HG03575 (cell line): Measurements from ENCODE around the gene KIAA0232.

Experiments
- ATAC-seq: cut with Tn5 transposase; IDR thresholded peaks from one replicate; pipeline ENCODE4 v1.9.1; 2021; ENCODE audit not compliant: unreplicated experiment, insufficient number of reproducible peaks, low FRiP score; ENCODE audit errors: extremely low read depth

Gene KIAA0232

DNA sequence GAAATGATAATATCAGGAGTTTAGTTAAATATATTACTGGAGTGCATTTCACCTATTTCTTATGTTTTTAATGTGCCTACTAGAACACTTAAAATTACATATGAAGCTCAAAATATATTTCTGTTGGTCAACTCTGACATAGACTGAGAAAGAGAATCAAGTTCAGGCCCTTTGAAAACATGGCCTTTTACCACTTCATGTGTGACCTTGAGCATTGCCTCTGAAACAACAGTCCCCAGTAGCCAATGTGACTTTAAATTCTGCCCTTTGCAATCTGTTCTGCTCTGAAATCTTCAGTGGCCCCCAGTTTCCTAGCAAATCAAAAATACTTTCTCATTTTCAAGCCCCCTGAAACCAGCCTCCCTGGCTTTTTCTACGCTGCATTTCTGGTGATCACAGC, 77.0 kb downstream of the KIAA0232 start:
- no peak for ATAC-seq

DNA sequence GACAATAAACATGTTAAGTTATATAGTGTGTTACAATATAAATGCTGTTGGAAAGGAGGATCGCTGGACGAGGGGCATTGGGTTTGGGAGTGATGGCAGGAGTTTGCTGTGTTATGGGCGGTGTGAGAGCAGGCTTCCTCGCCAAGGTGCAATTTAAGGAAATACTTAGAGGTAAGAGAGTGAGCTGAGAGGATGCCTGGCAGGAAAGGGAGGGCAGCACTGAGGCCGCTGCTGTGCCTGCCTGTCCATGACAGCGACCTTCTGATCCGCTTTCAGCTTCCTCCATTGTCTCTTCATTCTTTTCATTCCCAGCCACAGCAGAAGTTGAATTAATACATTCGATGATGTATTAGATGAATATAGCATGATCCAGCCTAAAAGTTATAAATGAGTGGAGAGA, 85.9 kb downstream of the KIAA0232 start:
- no peak for ATAC-seq

DNA sequence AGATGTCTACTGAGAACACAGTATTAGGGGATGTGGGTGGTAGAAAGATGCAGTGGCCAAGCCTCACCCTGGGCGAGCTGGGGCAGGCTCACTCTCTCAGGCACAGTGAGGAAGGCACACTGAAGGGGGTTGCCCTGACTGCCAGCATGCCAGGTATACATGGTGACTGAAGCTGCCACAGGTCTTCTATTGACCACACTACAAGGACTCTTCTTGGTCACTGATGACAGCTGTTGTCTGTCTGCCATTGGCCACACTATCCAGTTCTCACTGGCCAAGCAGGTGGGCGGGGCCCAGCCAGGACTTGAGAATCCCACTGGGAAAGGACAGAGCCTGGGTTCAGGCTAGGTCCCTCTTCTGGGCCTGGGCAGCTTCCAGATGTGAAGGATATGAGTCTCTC, 87.4 kb downstream of the KIAA0232 start:
- ATAC-seq: no peak

DNA sequence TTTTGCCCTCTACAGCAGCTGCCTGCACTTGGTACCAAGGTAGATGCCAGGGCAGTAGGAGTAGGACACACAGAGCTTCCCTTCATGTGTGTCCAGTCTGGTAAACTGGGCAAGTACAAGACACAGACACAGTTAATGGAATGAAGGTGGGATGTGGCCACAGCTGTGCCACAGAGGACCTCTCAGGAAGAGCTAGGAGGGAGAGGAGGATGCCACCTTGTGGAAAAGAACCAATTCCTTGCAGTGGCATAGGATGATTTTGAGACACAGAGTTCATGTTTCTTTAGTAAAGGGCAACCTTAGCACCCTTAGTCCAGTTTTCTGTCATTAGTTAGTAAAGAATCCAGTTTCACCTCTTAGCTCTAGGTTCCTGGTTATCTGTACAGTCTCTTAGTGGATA, 90.8 kb downstream of the KIAA0232 start:
- no peak for ATAC-seq

DNA sequence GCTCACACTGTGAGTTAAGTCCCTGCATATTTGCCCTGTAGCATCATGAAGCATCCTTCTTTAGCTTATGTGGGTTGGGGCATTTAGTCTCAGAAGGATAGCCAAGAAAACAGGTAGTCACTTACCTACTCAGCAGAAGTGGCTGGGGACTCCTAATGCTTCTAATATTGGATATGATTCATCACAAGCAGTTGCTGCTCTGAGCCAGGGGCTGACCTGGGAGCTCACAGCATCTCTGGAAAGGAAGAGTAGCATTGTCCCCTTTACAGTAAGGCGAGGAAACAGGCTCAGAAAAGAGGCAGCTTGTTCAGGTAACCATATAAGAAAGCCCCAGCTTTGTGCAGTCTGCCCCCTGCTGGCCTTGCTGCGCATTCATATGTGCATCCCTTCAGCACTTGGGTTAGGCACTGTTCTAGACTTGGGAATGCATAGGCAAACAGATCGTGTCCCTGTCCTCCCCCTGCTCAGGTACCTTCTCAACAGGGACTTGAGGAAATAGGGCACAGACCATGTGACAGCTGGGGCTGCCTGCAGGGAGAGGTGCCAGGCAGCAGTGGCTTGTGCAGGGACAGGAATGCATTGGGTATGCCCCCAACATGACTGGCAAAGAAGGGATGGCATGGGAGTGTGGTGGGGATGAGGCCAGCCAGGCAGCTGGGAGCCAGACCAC, 91.4 kb downstream of the KIAA0232 start:
- ATAC-seq: no peak

DNA sequence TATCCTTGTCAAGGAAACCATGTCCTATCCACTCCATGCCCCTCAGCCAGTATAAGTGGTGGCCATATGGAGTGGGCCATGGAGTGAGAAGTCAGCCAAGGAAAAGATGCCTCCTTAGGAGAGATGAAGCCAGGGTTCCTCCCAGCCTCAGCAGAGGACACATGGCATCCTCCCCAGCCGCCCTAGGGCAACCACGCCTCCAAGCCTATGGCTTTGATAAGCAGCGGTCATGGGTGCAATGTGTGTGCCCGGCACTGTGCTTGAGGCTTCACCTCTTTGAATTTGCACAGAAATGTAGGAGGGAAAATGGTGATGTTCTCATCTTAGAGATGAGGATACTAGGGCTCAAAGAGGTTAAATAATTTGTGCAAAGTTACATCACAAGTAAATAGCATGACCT, 92.5 kb downstream of the KIAA0232 start:
- ATAC-seq: no peak

DNA sequence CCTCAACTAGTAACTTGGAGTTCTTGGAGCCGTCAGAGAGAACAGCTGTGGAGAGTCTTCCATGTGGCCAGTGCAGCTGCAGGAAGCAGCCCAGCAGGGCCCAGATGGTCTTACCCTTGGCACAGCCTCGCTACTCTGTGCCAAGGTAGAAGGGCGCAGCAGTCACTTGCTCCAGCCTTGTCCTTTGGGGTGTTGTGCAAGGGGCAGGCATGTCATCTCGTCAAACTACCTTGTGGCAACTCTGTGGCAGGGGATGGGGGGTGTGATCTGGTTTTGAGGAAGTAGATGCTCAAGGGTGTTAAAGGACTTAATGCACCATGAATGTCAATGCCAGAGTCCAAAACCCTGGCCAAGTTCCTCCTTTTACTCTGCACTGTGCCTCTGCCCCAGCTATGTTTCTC, 92.9 kb downstream of the KIAA0232 start:
- ATAC-seq: no peak

DNA sequence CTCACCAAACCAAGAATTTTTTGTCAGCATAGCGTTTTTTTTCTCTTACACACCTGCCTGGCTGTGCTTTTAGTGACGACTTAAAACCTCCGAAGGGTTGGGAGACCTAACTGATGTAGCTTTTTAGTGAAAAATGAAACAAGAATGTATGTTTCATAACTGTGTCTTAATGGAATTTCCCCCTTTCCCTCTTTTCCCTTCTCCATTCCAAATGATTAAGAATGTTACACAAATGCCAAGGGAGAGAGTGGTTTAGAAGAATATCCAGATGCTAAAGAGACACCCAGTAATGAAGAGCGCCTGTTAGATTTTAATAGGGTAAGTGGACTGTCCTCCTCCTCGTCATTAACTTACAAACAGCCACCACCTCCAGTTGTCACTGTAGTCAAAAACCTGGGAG, 93.9 kb downstream of the KIAA0232 start:
- ATAC-seq: no peak

DNA sequence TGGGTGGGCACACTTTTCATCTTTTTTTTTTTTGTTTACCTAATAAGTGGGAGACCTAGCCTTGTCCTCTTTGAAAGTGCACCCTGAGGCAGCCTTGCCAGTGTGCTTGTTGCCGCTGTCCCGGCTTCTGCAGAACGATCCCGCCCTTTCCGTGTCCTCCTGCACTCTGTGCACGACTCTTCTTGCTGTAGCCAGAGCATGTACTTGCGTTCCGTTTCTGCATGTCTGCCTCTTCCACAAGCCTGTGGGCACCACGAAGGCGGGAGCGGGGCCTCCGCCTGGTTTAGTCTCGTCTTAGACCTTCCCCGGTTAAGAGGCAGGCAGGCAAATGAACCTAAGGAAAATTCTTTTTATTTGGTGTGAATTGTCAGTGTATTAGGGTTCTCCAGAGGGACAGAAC, 94.5 kb downstream of the KIAA0232 start:
- ATAC-seq: no peak

DNA sequence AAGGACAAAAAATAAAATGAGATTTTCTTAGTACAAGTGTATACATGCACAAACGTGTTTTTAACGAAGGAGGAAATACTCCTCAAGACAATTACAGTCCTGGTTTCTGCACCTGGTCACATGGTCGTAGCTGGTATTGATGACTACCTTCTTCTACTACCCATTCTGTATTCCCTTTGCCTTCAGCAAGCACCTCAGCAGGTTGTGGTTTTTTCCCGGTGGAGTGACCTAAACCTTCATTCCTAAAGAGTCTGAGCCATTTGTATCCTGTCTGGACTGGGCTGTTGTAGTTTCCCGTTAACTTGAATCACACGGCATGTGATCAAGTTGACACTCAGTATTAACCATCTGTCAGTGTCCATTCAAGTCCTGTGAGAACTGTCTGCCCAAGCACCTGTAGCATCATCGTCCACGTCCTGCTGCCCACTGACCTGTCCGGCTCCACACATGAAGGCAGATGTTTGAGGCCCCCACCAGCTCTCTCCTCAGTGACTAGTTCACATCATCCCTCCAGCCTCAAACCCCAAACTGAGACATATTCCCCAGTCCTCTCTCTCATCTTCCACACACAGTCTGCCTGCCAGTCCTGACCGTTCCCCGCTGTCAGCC, 96.0 kb downstream of the KIAA0232 start:
- no peak for ATAC-seq

DNA sequence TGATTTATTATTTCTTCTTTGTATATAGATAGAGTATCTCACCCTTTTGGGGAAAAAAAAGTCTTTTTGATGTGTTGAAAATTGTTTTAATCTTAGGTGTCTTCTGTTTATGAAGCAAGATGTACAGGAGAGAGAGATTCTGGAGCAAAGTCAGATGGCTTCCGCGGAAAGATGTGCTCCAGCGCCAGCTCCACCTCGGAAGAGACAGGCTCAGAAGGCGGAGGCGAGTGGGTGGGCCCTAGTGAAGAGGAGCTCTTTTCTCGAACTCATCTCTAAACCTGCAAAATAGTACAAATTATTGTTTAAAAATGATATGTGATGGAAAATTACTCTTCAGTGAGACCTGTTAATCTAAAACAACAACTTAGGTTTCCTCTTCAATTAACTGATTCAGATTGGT, 98.2 kb downstream of the KIAA0232 start:
- no peak for ATAC-seq

DNA sequence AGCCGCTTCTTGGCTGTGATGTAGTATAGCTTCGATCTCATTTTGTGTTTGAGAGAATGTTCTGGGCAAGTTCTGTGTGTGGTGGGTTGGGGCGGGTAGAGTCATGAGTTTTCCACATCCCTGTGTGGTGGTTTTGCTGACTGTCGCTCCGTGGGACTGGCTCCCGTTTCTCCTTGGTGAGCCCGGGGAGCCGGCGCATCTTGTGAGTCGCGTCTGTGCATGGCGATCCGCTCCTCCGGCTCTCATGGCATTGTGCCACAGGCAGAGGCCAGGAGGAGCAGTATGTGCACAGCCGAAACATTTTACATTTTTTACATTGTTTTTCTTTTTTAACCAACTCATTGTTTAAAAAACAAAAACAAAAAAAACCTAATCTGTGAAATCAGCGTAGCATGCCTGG, 99.4 kb downstream of the KIAA0232 start:
- no peak for ATAC-seq

DNA sequence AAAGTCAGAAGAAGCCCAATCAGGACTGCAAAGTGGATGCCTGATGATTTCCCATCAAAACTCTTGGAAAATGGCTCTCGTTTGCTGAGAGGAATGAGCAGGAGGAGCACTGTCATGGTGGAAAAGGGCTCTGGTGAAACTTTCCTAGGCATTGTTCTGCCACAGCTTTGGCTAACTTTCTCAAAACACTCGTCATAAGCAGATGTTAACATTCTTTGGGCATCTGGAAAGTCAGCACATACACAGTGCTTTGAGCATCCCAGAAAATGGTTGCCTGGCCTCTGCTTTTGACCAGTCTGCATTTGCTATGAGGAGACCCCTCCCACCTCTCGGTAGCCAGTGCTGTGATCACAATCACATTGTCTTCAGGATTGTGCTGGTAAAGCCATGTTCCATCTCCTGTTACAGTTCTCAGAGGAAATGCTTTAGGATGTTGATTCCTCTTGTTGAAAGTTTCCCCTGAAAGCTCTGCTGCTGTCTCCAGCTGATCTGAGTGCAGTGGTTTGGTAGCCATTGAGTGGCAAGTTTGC, 101.9 kb downstream of the KIAA0232 start:
- no peak for ATAC-seq

DNA sequence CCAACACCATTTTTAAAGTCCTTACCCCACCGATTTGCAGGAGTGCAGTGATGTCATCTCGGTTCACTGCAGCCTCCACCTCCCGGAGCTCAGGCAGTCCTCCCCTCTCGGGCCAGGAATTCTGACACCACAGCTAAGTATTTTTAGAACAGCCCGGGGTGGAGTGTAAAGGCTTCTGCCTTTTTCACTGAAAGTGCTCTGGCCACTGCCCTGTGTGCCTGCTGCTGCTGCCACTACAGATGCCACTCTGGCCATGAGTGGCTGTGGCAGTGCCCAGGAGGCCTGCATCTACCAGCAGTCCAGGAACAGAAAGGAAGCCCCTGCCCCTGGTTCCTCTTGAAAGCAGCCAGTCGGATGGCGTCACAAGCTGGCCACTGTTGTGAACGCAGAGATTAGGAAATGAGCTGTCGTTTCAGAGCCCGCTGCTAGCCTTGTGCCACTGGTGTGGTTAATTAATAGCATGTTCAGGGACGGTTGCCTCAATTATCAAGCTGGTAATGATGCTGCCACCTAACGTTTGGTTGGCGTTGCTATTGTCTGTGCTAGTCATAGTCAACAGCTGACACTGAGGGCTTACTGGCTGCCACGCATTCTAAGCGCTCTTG, 103.5 kb downstream of the KIAA0232 start:
- ATAC-seq: no peak

DNA sequence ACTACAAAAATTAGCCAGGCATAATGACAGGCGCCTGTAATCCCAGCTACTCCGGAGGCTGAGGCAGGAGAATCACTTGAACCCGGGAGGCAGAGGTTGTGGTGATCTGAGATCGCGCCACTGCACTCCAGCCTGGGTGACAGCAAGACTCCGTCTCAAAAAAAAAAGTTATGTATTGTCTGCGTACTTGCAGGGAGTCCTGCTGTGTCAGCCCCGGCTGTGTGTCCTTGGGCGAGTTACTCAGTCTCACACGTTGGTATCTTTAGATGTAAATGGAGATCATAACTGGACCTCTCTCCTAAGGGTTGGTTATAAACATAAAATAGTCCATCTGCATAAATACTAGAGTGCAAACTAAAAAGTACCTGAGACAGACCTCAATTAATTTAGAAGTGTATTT, 104.4 kb downstream of the KIAA0232 start:
- ATAC-seq: no peak

DNA sequence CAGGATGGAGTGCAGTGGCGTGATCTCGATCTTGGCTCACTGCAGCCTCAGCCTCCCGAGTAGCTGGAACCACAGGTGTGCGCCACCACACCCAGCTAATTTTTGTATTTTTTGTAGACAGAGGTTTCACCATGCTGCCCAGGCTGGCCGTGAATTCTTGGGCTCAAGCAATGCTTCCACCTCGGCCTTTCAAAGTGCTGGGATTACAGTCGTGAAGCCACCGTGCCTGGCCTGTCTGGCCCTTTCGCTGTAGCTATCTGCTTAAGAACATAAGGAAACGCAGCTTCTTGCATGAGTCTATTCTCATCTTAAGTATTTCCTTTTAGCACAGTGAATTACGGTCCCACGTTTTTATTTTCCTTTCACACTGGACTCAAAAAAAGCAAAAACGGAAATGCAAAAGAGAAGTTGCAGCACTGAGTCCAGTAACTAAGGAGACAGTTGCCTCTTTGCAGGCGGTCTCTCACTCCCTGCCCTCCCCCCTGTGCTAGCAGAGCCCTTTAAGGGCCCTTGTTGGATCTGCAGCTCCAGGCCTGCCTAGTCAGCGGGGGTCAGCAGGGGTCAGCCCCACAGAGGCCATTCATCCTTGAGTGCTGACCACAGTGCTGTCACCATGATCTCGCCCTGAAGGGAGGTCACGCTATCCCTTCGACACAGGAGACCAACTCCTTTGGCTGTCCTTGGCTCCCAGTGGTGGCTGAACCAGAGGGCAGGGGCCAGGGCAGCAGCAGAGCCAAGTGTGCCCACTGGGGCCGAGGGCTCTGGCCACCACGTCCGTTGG, 105.3 kb downstream of the KIAA0232 start:
- no peak for ATAC-seq

DNA sequence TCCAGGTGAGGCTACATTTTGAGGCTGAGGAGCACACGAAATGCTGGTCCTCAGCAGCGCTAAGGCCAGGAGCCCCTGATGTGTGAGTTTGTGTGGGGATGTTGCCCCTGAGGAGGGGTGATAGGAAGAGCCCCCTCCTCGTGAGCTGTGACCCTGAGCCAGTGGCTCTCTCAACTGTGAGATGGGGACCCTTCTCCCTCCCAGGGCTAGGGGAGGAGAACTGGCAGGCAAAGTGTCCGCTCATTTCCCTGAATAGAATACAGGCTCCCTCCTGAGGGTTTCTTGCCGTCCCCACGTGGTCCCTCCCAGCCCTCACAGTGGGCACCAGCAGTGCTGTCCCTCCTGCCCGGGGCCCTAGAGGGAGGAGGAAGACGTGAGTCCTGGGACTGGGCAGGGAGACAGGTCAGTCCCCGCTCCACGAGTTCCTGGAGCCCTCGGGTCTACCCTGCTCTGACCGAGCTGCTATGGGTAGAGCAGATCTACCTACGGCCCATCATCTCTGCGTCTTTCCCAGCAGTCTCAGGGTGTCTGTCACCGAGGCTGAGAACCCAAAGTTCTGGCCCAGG, 106.1 kb downstream of the KIAA0232 start:
- ATAC-seq: no peak

DNA sequence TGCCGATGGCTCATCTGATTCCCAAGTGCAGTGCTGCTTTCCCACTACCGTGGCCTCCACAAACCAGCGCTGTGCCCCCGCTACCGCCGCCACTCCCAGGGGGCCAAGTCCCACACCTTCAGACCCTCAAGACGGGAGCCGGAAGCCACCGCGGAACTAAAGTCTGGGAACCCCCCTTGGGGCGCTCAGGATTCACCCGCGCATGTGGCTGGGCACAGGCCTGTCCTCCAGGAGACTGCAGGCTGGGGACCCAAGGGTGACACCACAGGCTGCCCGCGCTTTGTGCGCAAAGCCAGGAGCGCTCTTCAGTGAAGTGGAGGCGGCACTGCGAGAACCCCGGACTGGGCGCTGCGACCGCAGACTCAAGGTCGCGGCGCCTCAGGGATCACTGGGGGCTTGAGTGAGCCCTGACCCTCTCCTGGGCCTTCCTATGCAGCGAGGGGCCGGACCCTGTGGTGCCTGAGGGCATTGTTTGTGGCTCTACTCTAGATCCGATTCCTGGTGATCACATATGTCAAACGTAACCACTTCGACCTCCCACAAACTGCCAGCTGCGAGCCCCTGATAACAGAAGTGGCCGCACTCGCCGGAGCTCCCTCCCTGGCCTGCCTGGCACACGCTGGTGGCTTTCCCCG, 106.7 kb downstream of the KIAA0232 start:
- ATAC-seq: no peak

DNA sequence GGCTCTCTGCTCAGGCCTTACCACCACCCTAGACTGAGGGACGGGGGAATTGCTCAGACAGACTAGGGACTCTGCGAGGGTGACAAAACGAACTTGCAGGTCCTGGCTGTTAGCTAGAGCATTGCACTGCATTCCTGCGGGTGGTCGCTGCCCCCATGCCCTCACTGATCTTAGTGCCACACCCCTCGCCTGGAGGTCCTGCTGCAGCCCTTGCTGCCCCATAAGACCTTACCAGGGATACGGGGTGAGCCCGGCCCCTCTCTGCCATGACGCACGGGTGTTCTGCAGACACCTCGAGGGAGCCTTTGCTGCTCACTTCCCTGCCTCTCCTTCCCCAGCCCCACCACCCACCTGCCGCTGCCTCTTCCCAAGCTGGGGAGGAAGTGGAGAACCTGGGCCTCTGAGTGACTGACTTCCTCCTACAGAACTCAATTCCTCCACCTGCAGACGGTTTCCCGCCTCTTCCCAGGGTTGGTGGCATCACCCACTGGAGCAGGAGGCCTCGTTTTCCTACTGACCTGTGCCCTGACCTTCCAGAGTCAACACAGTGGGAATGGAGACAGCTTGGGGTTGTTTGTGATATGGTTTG, 107.3 kb downstream of the KIAA0232 start:
- ATAC-seq: no peak
